ENCODE results near the gene MIS18A.
A peak's percentile ranks its signal among the peaks of the same experiment; 100 is the strongest.

MIS18A gene

DNA sequence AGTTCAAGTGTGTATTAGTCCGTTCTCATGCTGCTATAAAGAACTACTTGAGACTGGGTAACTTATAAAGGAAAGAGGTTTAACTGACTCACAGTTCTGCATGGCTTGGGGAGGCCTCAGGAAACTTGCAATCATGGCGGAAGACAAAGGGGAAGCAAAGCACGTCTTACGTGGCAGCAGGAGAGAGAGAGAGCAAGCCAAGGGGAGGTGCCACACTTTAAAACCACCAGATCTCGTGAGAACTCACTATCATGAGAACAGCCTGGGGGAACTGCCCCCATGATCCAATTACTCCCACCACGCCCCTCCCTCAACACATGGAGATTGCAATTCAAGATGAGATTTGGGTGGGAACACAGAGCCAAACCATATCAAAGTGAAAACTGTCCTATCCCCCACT, 4.1 kb upstream of the MIS18A start:
- Histone ChIP-seq H4K20me1 (ENCODE audit: insufficient read depth, low read length) (no peaks in the 10 kb centered on the region), H3K4me2 (ENCODE audit: low read depth, low read length) (no peak overlapping the region), H3K9ac (ENCODE audit: low read length) (no peak overlapping the region), H3K27me3 (replicated peaks; ENCODE audit: insufficient read depth, low read length) (no peaks in the 10 kb centered on the region), H3K9me2 (replicated peaks; ENCODE audit: insufficient read depth, low read length) (no peaks in the 10 kb centered on the region), H2AFZ (ENCODE audit: low read length) (no peak overlapping the region), H3K4me1 (ENCODE audit: low read length) (peaks cover 9% of the 10 kb centered on the region; the same call in 1 of the 2 replicates), H3K36me3 (replicated peaks; ENCODE audit: insufficient read depth, low read length) (no peaks in the 10 kb centered on the region), H3K27ac (ENCODE audit: low read length) (no peak overlapping the region), H3K4me3 (ENCODE audit: low read length) (no peak overlapping the region), H3K9me3 (replicated peaks; ENCODE audit: insufficient read depth, low read length) (no peaks in the 10 kb centered on the region), H3F3A (ENCODE audit: insufficient read depth, low read length) (no peaks in the 10 kb centered on the region), H3K79me2 (ENCODE audit: low read length) (peaks cover 18% of the 10 kb centered on the region)
- DNase-seq = no peak
- TF ChIP-seq, protein P1, sequence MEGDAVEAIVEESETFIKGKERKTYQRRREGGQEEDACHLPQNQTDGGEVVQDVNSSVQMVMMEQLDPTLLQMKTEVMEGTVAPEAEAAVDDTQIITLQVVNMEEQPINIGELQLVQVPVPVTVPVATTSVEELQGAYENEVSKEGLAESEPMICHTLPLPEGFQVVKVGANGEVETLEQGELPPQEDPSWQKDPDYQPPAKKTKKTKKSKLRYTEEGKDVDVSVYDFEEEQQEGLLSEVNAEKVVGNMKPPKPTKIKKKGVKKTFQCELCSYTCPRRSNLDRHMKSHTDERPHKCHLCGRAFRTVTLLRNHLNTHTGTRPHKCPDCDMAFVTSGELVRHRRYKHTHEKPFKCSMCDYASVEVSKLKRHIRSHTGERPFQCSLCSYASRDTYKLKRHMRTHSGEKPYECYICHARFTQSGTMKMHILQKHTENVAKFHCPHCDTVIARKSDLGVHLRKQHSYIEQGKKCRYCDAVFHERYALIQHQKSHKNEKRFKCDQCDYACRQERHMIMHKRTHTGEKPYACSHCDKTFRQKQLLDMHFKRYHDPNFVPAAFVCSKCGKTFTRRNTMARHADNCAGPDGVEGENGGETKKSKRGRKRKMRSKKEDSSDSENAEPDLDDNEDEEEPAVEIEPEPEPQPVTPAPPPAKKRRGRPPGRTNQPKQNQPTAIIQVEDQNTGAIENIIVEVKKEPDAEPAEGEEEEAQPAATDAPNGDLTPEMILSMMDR (IDR thresholded peaks at IDR 0.05; ENCODE audit: low read length) = no peak
- TF ChIP-seq EZH2 (optimal IDR thresholded peaks at IDR 0.05; ENCODE audit: low read depth, low read length) (no peak), EZH2phosphoT487 (IDR thresholded peaks at IDR 0.05; ENCODE audit: low read length) (no peak)

DNA sequence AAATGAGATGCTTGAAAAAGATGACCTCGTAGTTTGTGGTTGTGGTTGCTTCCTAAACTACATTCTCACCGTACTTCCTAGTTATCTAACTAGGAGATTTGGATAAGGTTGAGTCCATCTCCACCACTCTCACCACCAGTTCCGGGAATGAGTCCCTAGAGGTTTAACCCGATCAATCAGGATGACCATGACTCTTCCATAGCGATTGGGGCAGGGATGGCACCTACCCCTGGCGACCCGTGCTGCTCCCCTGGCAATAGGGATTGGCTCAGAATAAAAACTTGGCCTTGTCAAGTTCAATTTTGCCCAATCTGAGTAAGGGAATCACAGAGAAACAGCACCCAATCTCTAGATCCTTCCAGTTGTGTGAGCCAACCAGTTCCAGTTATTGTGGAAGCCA, 2.7 kb upstream of the MIS18A start:
- Histone ChIP-seq H4K20me1 (ENCODE audit: insufficient read depth, low read length) (no peaks in the 10 kb centered on the region), H3K79me2 (ENCODE audit: low read length) (peaks cover 30% of the 10 kb centered on the region), H3K4me2 (ENCODE audit: low read depth, low read length) (no peak overlapping the region), H3K27me3 (replicated peaks; ENCODE audit: insufficient read depth, low read length) (no peaks in the 10 kb centered on the region), H3K4me3 (ENCODE audit: low read length) (no peak overlapping the region), H3F3A (ENCODE audit: insufficient read depth, low read length) (no peaks in the 10 kb centered on the region), H3K27ac (ENCODE audit: low read length) (no peak overlapping the region), H3K9me3 (replicated peaks; ENCODE audit: insufficient read depth, low read length) (no peaks in the 10 kb centered on the region), H3K4me1 (ENCODE audit: low read length) (peaks cover 13% of the 10 kb centered on the region; the same call in 1 of the 2 replicates), H2AFZ (ENCODE audit: low read length) (no peak overlapping the region), H3K36me3 (replicated peaks; ENCODE audit: insufficient read depth, low read length) (no peaks in the 10 kb centered on the region), H3K9ac (ENCODE audit: low read length) (no peak overlapping the region), H3K9me2 (replicated peaks; ENCODE audit: insufficient read depth, low read length) (no peaks in the 10 kb centered on the region)
- no peak for DNase-seq
- TF ChIP-seq EZH2 (optimal IDR thresholded peaks at IDR 0.05; ENCODE audit: low read depth, low read length) = no peak

DNA sequence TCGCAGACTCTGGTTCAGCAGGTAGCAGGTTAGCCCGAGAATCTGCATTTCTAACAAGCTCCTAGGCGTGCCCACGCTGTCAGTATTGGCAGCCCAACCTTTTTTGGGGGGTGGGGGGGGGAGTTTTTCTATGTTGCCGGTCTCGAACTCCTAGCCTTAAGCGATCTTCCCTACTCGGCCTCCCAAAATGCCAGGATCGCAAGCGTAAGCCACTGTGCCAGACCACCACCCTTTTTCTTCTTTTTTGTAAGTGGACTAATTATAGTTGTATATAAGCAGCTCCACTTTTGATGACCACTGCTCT, 480 bp upstream of the MIS18A start:
- H3K4me2 ChIP-seq (ENCODE audit: low read depth, low read length) = peak overlapping the region; percentile 94
- no peaks in the 10 kb centered on the region for H4K20me1 ChIP-seq (ENCODE audit: insufficient read depth, low read length)
- H2AFZ ChIP-seq (ENCODE audit: low read length) = peak overlapping the region; percentile 81
- peak overlapping the region; percentile 76 for H3K4me3 ChIP-seq (ENCODE audit: low read length)
- H3K9me2 ChIP-seq (replicated peaks; ENCODE audit: insufficient read depth, low read length) = no peaks in the 10 kb centered on the region
- H3F3A ChIP-seq (ENCODE audit: insufficient read depth, low read length) = no peaks in the 10 kb centered on the region
- no peaks in the 10 kb centered on the region for H3K27me3 ChIP-seq (replicated peaks; ENCODE audit: insufficient read depth, low read length)
- peaks cover 40% of the 10 kb centered on the region for H3K79me2 ChIP-seq (ENCODE audit: low read length)
- peaks cover 13% of the 10 kb centered on the region; the same call in 1 of the 2 replicates for H3K4me1 ChIP-seq (ENCODE audit: low read length)
- H3K9ac ChIP-seq (ENCODE audit: low read length) = peak overlapping the region; percentile 63
- TF ChIP-seq, protein P1 (IDR thresholded peaks at IDR 0.05; ENCODE audit: low read length) = no peak
- TF ChIP-seq EZH2phosphoT487 (IDR thresholded peaks at IDR 0.05; ENCODE audit: low read length) = no peak
- DNase-seq = no peak
- no peaks in the 10 kb centered on the region for H3K9me3 ChIP-seq (replicated peaks; ENCODE audit: insufficient read depth, low read length)
- H3K36me3 ChIP-seq (replicated peaks; ENCODE audit: insufficient read depth, low read length) = no peaks in the 10 kb centered on the region
- H3K27ac ChIP-seq (ENCODE audit: low read length) = no peak overlapping the region

DNA sequence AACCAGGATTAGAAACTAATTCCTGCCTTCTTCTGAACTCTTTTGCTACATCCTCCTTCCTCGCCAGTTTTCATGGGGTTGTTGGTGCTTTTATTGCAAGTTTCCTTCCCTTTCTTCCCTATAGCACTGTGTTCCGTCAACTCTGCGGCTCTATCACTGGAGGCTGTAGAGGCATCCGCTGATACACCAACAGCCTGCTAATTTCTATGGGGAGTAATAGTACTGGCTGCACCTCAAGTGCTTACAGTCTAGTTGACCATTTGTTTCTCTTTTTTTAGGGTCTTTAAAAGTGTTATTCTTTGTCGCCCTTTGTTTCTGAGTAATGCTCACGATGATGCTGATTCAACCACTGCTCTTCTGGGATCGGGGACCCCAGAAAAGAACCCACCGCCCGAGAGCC, 746 bp downstream of the MIS18A start:
- no peak for TF ChIP-seq EZH2phosphoT487 (IDR thresholded peaks at IDR 0.05; ENCODE audit: low read length)
- TF ChIP-seq, protein P1 (IDR thresholded peaks at IDR 0.05; ENCODE audit: low read length) = no peak
- TF ChIP-seq EZH2 (optimal IDR thresholded peaks at IDR 0.05; ENCODE audit: low read depth, low read length) = no peak

More for the DNA sequence above, 746 bp downstream of the MIS18A start:
- Histone ChIP-seq H3K36me3 (replicated peaks; ENCODE audit: insufficient read depth, low read length) (no peaks in the 10 kb centered on the region), H3K4me3 (ENCODE audit: low read length) (peak overlapping the region; percentile 76), H3K27me3 (replicated peaks; ENCODE audit: insufficient read depth, low read length) (no peaks in the 10 kb centered on the region), H4K20me1 (ENCODE audit: insufficient read depth, low read length) (no peaks in the 10 kb centered on the region), H3K27ac (ENCODE audit: low read length) (no peak overlapping the region), H3K9me3 (replicated peaks; ENCODE audit: insufficient read depth, low read length) (no peaks in the 10 kb centered on the region), H3K79me2 (ENCODE audit: low read length) (peaks cover 40% of the 10 kb centered on the region), H3K4me1 (ENCODE audit: low read length) (peaks cover 13% of the 10 kb centered on the region; the same call in 1 of the 2 replicates), H2AFZ (ENCODE audit: low read length) (peak overlapping the region; percentile 81), H3F3A (ENCODE audit: insufficient read depth, low read length) (no peaks in the 10 kb centered on the region), H3K9me2 (replicated peaks; ENCODE audit: insufficient read depth, low read length) (no peaks in the 10 kb centered on the region), H3K9ac (ENCODE audit: low read length) (peak overlapping the region; percentile 63), H3K4me2 (ENCODE audit: low read depth, low read length) (peak overlapping the region; percentile 81)
- no peak for DNase-seq

All from MM.1S (cell line).